Inflammatory macrophage (primary cell): ENCODE results near the gene COL27A1.

Source experiments
- DNase-seq, 2 donors: peaks; one replicate each; pipeline ENCODE4 v3.0.0-alpha.2; 2020 to 2022

COL27A1 gene

DNA sequence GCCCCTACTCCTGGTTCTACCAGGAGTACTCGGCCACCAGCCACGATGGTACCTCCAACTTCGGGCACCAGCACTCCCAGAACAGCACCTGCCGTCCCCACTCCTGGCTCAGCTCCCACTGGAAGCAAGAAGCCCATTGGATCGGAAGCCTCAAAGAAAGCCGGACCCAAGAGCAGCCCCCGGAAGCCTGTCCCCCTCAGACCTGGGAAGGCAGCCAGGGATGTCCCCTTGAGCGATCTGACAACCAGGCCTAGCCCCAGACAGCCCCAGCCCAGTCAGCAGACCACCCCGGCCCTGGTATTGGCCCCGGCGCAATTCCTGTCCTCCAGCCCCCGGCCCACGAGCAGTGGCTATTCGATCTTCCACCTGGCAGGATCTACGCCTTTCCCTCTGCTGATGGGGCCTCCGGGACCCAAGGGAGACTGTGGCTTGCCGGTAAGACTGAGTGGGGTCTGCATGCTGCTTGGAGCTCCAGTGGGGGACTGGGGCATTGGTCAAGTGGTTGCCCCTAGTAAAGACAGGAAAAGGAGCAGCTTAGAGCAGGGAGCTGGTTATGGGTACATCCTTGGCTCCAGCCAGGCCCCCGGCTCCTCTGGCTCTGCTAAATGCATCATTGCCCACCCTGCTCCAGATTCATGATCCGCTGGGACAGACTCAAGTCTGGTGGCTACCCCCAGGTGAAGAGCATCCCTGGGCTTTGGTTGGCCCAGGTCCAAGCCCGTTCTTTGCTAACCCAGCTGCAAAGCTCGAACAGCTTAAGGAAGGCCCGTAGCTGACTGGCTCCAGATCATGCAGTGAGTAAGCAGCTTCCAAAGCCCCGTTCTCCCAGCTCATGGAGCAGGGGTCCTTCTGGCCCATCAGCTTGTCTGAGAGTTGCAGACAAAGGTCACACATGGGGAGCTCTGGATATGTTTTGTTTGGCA lies 14.0 kb downstream of the COL27A1 start:
- no peak for DNase-seq

DNA sequence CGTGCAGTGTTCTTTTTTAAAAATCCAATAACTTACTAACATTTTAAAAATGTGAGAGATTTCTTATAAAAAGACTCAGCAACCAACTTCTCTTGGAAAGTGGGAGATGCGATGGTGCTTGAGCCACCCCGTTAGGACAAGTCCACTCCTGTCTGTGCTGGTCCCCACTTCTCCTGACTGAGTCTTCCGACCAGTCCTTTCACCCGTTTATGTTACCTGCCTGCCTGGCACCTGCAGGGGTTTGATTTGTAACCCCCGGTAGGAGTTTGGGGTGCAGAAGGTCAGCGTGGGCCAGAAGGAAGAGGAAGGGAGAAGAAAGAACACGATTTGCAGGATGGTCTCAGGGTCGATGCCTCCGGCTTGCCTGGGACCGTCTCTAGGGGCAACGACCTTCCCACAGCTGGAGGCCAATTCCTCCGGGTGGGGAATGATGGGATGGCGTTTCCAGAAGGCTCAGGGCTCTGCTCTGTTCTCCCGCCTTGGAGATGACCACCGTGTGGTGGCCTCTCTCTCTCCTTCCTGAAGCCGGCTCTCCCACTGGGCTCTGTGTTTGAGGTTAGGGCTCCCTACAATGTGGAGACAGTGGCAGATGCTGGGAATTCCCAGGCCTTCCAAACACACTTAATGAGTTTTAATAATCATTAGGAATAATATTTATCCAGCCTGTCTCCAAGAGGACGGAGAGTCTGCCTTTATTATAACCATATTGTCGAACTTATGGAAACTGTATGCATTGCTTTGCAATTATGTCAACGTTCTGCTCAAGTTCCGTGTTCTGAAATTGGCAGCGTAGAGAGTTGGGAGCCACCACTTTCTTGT lies 14.8 kb downstream of the COL27A1 start:
- no peak for DNase-seq

DNA sequence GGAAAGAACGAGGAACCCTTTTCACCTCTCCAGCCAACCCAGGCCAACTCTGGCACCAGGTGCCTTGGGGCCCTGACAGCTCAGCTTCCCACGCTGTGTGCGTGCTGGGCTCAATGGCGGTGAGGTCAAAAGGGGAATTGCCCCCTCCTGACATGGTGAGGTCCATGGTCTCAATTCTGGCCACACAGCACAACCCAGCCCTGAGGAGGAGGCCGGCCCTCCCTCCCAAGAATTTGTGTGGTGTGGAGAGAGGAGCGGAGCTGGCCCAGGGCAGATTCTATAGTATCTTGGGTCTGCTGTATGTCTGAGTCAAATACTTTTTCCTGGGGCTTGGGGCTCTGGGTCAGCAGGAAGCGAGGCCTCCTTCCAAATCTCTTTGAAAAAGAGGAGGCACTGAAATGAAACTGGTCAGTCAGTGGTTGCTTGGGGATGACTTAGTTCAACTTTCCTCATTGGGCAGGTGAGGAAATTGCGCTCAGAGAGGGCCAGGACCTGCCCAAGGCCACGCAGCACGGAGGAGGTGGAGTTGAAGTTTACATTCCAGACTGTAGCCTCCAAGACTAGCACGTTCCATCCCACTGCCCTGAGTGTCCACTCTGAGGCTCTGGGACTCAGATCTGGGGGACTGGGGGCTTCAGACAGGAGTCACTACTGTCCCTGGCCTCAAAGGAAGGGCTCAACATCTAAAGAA lies 15.6 kb downstream of the COL27A1 start:
- DNase-seq, result no peak

DNA sequence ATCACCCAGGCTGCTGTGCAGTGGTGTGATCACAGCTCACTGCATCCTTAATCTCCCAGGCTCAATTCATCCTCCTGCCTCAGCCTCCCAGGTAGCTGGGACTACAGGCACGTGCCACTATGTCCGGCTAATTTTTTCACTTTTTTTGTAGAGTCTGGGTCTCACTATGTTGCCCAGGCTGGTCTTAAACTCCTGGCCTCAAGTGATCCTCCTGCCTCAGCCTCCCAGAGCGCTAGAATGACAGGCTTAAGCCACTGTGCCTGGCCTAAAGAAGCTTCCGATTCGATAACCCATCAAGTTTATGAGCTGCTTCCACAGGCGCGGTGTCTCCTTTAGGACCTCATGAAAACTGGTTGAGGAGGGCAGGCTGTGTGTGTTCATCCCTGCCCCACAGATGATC lies 16.2 kb downstream of the COL27A1 start:
- DNase-seq, result no peak

DNA sequence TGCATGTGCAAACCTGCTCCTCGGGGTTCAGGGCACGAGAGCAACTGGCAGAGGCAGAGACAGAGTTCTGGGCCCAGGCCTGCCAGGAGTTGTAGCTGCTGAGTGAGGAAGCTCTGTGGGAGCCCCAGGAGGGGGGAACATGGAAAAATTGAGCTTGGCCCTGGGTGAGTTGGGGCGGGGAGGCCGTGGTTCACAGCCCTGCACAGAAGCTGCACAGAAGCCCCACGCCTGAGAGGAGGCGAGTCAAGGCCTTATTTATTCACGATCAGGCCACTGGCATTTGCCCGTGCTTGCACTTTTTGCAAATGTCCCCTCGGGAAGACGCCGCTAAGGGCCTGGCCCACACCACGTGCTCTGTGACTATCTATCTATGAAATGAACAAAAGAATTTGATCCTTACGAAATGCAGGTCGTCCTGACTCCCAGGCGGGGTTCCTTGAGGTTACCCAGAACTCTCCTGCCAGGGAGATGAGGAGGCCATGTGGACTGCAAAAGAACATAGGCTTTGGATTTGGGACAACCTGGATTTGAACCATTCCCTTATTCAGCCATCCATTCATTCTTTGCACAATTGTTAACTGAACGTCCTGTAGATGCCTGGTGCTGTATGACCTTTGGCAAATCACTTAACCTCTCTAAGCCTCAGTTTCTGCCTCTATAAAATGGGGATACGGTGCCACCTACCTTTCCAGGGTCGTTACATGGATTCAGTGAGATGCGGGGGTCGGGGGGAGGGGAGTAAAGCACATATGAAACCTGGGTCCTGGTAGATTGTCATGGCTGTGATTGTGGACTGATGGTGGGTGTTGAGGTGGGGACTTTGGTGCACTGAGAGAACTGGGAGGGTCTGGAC lies 17.9 kb downstream of the COL27A1 start:
- DNase-seq, result no peak

DNA sequence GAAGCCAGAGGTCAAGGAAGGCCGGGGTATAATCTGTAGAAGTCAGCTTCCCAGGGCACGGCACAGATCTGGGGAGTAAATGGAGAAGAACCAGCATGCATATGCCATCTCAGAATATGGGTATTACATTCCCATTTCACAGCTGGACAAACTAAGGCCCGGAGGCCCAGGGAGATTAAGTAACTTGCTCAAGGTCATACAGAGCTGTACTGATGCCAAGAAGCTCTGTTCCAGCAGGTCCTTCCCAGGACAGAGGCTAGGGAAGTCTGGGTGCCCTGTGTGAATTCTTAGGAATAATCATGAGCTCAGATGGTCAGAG lies 19.2 kb downstream of the COL27A1 start:
- no peak for DNase-seq

DNA sequence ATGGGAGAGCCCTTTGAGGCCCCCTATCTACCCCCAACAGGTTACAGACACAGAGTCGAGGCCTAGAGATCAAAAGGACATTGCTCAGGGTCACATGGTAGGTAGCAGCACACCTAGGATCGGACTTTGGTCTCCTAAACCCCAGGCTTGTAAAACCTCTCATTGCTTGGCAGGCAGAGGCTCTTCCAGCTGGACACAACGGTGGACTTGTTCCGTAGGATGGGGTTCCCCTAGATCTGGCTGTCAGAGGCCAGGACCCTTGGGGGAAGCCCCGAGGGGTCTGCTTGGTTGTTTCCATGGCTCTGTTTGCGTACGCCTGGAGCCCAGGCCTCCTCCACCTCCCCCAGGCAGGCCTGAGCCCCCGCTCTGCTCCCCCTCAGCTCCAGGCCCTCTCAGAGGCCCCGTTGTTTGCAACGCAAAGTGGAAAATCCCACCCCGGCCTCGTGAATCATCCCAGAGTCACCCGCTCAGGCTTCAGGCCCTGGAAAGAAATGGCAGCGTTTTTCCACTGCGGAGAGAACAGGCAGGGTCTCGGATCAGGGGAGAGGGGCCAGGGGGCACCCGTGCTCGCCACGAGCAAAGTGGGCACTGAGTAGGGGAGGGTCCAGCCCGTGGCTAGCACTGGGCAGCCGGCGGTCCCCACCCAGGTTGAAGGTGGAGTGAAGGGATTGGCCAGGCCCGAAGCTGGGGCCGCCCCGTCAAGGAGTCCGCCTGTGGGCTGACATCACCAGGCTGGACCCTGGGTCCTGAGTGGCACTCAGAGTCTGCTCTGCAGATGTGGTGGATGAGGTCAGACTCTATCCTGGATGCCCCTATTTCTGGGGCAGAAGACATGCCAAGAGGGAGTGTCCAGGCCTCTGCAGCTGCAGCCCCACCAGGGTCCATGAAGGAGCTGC lies 19.8 kb downstream of the COL27A1 start:
- no peak for DNase-seq

DNA sequence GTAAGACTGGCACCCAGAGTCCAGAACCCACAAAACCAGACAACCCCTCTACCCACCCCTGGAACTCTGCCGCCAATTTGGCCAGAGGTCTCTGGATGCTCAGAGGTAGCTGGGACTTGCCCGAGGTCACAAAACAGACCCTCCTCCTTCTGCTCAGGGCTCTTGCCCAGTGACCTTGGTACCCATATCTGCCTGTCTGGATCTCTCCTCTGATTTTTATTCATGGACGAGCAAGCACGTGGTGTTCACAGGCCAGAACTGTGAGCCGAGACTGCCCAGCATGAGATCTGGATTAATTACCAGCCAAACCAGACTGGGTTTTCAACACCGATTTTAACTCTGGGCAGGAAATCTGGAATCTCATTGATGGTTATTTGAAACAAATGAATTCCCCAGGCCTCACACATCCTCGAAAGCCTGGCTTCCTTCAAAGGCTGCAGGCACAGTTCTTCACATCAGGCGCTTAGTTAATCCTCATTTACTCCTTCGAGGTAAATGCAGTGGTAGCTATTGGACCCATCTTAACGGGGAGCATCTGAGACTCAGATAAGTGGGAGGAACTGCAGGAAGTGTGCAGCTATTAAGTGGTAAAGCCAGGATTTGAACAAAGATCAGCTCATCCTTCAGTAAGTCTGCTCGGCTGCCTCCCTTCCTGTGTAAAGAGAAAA lies 21.4 kb downstream of the COL27A1 start:
- DNase-seq, result no peak

DNA sequence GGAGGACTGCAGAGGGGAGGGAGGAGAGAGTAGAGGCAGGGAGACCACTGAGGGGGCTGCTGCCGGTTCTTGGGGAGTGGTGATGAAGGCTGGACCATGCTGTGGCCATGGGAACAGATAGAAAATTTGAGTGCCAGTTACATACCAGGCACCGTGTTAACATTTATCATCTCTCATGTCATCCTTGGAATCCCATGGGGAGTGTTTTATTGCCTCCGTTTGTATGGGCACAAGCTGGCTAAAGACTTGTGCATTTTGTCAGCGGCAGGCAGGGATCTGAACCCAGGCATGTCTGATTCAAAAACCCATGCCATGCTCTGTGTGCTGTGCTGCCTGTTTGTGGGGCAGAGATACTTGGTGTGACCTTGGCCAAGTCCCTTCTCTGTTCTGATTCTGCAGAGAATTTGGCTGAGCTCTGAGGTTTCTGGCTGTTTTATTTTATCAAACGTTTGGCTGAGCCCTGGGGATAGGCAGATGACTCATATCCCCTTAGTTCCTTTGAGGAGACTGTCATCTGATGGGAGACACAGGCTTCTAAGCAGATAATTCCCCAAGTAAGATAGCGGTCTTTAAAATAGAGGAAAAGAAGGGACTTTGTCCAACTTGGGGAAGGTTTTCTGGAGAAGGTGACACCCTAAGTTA lies 22.2 kb downstream of the COL27A1 start:
- no peak for DNase-seq

DNA sequence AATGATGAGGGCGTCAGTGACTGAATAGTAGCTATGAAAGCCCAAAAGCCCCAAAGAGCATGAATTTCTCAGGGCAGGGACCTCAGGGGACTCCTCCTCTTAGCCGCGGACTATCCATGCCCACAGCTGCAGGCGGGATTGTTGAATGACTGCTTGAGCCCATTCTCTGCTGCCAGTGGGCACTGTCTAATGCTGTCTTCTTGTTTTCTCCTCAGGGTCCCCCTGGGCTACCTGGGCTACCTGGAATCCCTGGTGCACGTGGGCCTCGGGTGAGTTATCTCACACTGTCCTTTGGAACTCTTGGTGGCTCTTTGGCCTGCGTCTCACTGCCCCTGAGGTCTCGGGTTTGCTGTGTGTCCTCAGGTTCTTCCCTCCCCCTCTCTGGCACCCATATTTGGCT lies 22.7 kb downstream of the COL27A1 start:
- DNase-seq, result no peak

DNA sequence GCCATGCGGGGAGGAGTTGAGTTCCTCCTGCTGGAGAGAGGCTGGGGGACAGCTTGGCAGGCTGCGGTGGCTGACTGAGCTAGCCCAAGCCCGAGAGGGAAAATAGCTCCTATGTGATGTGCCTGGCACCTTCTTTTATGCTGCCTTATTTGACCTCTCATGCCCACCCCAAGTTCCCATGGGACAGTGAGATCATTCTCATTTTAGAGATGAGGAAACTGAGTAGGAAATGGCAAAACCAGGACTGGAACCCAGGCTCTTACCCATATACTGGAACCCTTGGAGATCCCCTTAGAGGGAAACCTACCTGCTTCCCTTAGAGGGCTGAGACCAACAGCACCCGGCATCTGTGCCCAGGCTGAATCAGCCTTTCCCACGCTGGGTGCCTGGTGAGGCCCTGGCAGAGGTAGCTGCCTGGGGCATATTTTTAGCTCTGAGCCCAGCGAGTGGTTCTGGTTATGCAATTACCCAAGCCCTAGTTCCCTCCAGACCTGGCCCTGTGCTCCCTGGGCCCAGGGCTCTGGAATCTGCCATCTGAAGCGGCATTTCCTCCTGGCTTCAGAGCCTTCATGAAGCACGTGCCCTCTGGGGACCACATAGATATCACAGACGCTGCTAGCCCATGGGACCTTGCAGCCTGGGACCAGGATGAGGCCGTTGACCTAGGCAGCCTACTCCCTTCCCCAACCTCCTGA lies 23.6 kb downstream of the COL27A1 start:
- DNase-seq, result no peak

DNA sequence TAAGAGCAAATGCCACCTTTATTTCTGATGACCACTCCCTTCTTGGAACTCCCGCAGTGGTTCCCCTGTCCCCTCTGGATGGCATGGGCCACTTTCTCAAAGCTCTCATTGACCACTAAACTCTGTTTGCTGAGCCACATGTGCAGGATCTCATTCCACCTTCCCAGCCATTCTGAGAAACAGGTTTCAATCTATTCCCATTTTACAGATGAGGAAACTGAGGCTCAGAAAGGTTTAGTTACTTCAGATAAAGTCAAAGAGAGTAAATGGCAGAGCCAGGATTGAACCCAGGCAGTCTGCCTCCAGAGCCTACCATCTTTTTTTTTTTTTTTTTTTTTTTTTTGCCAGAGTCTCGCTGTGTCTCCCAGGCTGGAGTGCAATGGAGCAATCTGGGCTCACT lies 24.2 kb downstream of the COL27A1 start:
- no peak for DNase-seq

DNA sequence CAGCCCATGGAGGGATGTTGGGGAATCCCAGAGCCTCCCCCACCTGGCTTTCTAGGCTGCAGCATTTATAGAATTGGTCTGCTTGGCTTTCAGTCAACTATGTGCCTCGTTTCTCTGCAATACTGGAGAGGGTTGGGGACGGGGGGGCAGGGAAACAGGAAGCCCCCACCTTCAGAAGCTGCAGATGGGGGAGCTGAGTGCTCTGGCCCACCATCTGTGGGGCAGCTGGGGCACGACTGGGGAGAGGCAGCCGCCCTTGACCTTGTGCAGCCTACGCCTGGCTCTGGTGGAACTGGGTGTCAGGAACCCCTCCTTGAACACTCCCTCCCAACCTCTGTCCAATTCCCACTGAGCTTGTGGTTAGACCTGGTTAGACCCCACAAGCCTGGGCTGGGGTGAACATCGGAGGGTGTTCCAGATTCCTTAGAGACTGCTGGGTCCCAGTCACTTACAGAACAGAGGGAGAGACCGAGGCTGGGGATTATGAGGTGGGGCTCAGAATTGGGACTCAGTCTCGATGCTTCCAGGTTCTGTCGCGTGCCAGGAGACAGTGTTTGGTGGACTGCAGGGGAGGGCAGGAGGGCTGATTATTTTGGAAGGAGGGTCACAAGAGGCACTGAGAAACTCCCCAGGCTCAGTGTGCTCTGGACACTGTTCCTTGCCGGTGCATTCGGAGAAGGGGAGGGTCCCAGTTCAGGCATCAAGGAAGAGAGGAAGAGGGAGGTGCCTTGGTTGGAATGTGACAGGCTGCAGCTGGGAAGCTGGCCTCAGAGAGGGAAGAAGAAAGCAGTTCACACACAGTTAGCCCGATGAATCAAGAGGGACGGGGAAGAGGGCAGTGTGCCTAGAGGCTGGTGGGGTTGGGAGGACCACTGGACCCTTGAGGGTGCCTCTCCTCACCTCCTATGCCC lies 25.6 kb downstream of the COL27A1 start:
- no peak for DNase-seq

DNA sequence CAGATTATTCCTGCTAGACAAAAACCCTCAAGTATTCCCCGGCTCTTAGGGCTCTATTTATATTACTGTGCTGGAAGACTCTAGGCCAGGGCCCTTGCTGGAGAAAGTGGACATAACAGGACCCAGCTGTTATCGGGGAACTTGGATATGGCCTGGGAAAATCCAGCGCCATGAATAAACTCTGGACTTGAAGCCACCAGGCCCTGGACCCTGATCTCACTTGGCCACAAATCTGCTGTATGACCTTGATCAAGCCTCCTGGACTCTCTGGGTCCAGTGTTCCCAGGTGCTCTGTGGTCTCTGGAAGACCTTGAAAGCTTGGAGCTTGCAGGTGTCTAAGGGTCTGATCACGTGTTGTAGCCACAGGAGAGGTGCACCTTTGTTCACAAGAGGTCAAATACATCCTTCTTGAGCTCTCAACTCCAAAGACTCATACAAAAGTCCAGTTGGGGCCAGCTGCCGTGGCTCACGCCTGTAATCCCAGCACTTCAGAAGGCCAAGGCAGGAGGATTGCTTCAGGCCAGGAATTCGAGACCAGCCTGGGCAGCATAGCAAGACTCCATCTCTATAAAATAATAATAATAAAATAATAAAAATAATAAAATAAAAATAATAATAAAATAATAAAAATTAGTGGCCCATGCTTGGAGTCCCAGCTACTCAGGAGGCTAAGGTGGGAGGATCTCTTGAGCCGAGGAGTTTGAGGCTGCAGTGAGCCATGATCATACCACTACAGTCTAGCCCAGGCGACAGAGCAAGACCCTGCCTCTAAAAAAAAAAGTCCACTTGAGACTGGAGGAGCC lies 26.5 kb downstream of the COL27A1 start:
- DNase-seq, result no peak

DNA sequence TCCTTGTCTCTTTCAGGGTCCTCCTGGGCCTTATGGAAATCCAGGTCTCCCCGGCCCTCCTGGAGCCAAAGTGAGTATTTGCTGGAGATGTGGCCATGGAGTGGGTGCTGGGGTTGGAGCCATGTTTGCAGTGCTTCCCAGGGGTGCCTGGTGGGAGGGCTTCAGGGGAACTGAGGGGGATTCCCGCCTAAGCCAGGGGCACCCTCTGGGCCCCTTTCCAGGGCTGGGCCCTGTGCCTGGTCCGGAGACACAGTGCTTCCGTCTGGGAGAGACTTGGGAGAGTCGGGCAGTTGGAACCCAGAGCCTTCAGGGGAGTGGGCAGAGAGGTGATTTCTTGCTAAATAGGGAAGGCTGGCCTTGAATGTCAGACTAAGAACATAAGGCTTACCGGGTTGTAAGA lies 27.7 kb downstream of the COL27A1 start:
- DNase-seq, result no peak

DNA sequence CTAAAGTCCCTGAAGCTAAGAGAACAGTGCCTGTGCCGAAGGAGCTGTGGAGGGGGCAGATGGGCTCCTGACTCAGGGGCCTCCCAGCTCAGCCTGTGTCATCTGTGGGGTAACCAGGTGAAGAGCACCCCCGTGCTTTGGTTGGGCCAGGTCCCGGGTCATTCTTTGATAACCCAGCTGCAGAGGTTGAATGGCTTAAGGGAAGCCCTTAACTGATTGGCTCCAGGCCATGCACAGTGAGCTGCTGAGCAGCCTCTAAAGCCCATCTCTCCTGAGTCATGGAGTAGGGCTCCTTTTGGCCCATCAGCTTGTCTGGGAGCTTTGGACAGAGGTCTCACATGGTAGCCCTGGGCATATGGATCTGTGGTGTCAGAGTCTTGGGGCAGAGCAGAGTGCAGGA lies 28.7 kb downstream of the COL27A1 start:
- DNase-seq, result no peak

DNA sequence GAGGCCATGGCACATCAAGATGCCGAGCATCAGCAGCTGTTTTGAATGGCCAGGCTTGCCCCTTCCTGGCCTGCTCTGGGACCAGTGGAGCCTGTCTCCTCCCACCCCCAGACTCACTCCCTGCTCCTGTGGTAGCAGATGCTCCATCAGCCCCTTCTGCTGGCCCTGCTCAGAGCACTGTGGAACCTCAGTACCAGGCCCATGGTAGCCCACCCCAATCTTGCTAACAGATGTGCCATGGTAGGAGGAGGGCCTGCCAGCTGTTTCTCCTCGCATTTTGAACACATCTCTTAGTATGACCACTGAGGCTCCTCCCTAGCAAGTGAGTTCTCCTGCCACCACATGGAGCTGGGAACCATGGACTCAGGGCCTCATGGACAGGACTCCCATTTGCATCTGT lies 29.5 kb downstream of the COL27A1 start:
- no peak for DNase-seq
